ENCODE measurements around the gene CCDC78. TPM values are rescaled to one million over a fixed set of nuclear protein-coding genes. Genes with fewer than 3 reads are reported as not detected.

The CCDC78 gene
- polyA plus RNA-seq, 1 donor from 2014 or later = 10.7 TPM

GRCh38 chr16:761625-762513 is 35.6 kb upstream of the CCDC78 start:
- Histone ChIP-seq H3K27me3 (ENCODE audit: insufficient read depth, low read depth, low read length) (no peaks in the 10 kb centered on the region), H3F3A (ENCODE audit: insufficient read depth, low read length, poor library complexity, severe bottlenecking) (no peaks in the 10 kb centered on the region), H3K9me2 (ENCODE audit: insufficient read depth, low read length) (no peaks in the 10 kb centered on the region), H2AFZ (ENCODE audit: low read depth, low read length) (no peak overlapping the region), H3K4me3 (ENCODE audit: low read length) (no peak overlapping the region), H3K79me2 (replicated peaks; ENCODE audit: insufficient read depth, low read length) (no peaks in the 10 kb centered on the region), H3K9ac (ENCODE audit: low read length) (no peak overlapping the region), H3K9me3 (ENCODE audit: low read length) (no peaks in the 10 kb centered on the region), H4K20me1 (ENCODE audit: insufficient read depth) (no peaks in the 10 kb centered on the region), H3K4me2 (ENCODE audit: low read length) (no peak overlapping the region), H3K36me3 (ENCODE audit: insufficient read depth, low read length) (no peaks in the 10 kb centered on the region), H3K27ac (ENCODE audit: low read length) (no peak overlapping the region)
- no peak for TF ChIP-seq MXI1 (conservative IDR thresholded peaks at IDR 0.05; ENCODE audit: poor library complexity, severe bottlenecking)
- no peak for TF ChIP-seq EZH2 (IDR thresholded peaks at IDR 0.05; ENCODE audit: borderline replicate concordance, insufficient read depth, low read length, poor library complexity, severe bottlenecking)
- TF ChIP-seq POLR2AphosphoS5 (IDR thresholded peaks at IDR 0.05) = no peak
- TF ChIP-seq EP300 (conservative IDR thresholded peaks at IDR 0.05; ENCODE audit: poor library complexity, severe bottlenecking) = no peak
- no peak for TF ChIP-seq SMC3 (conservative IDR thresholded peaks at IDR 0.05; ENCODE audit: poor library complexity)
- TF ChIP-seq CTCF (IDR thresholded peaks at IDR 0.05; ENCODE audit: poor library complexity, severe bottlenecking) = no peak
- TF ChIP-seq TAF1 (IDR thresholded peaks at IDR 0.05; ENCODE audit: low read depth) = no peak
- TF ChIP-seq REST (IDR thresholded peaks at IDR 0.05; ENCODE audit: borderline replicate concordance) = no peak
- TF ChIP-seq RAD21 (conservative IDR thresholded peaks at IDR 0.05) = no peak

GRCh38 chr16:760545-761343 is 34.5 kb upstream of the CCDC78 start, which contains the start of gene MSLN:
Gene MSLN, plus strand, starts transcription at chr16:760734. Its CDS starts 1,947 bp downstream, at chr16:762681.
- Histone ChIP-seq H3K9me2 (ENCODE audit: insufficient read depth, low read length) (no peaks in the 10 kb centered on the region), H3K9me3 (ENCODE audit: low read length) (peaks cover 4% of the 10 kb centered on the region), H3K4me2 (ENCODE audit: low read length) (no peak within 1 kb of the TSS), H4K20me1 (ENCODE audit: insufficient read depth) (no peaks in the 10 kb centered on the region), H3K27ac (ENCODE audit: low read length) (no peak within 1 kb of the TSS), H3F3A (ENCODE audit: insufficient read depth, low read length, poor library complexity, severe bottlenecking) (no peaks in the 10 kb centered on the region), H3K9ac (ENCODE audit: low read length) (no peak within 1 kb of the TSS), H3K36me3 (ENCODE audit: insufficient read depth, low read length) (no peaks in the 10 kb centered on the region), H2AFZ (ENCODE audit: low read depth, low read length) (no peak within 1 kb of the TSS), H3K79me2 (replicated peaks; ENCODE audit: insufficient read depth, low read length) (no peaks in the 10 kb centered on the region), H3K27me3 (ENCODE audit: insufficient read depth, low read depth, low read length) (no peaks in the 10 kb centered on the region), H3K4me3 (ENCODE audit: low read length) (no peak within 1 kb of the TSS)
- TF ChIP-seq RAD21 (conservative IDR thresholded peaks at IDR 0.05) (no peak), POLR2AphosphoS5 (IDR thresholded peaks at IDR 0.05) (no peak), TAF1 (IDR thresholded peaks at IDR 0.05; ENCODE audit: low read depth) (no peak), CTCF (IDR thresholded peaks at IDR 0.05; ENCODE audit: poor library complexity, severe bottlenecking) (no peak), EP300 (conservative IDR thresholded peaks at IDR 0.05; ENCODE audit: poor library complexity, severe bottlenecking) (no peak), EZH2 (IDR thresholded peaks at IDR 0.05; ENCODE audit: borderline replicate concordance, insufficient read depth, low read length, poor library complexity, severe bottlenecking) (no peak), MXI1 (conservative IDR thresholded peaks at IDR 0.05; ENCODE audit: poor library complexity, severe bottlenecking) (no peak), REST (IDR thresholded peaks at IDR 0.05; ENCODE audit: borderline replicate concordance) (no peak)

All from neural cell (in vitro differentiated cells).